Activated CD8-positive, alpha-beta memory T cell treated with anti-CD3 and anti-CD28 coated beads for 1 hour (primary cell): ENCODE results near the gene SERGEF.

Experiments used
- DNase-seq, 2 donors: peaks; one replicate each; pipeline ENCODE4 v3.0.0-alpha.2; 2020; ENCODE audit warnings: low read depth in 1 of 2; ENCODE audit errors: extremely low read depth in 1 of 2

The SERGEF gene

DNA sequence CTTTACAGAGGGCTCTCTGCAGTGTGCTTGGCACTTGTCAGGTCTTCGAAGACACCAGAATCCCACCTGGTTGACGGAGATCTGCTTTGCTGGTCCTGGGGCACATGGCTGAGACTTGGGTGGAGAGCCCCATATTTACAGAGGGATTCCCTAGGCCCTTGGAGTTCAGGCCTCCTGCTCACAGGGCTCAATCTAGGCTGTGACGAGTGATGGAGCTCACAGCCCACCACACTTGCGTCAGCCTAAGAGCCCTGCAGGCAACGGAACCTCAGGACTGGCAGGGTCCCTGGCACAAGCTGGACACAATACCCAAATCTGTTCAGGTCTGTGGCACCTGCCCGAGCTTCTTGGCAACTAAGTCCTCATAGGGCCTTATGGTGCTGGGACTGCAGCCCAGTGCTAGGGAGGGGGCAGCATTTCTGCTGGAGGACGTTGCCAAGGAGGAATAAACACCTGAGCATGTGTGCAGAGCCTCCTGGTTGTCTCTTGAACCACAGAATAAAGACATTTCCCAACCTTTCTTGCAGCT lies 219.1 kb downstream of the SERGEF start:
- no peak for DNase-seq

DNA sequence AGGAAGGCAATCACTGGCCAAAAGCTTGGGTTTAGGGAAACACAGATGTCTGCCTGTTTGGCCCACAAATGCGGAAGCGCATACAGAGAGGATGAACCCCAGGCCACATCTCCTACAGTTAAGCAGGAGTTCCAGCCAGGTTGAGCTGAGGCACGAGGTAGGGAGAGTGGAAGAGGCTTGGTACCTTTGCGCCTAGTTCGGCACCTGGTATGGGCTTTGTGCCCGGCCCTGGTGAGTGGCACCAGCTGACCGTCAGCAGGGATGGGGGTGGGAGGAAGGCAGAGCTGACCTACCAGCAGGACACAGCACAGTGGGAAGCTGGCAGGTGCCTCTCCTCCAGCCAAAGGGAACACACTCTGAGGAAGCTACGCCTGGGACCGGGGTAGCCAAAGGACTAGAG lies 220.7 kb downstream of the SERGEF start:
- no peak for DNase-seq

GRCh38 chr11:17791144-17791543 lies 221.7 kb downstream of the SERGEF start:
- no peak for DNase-seq

GRCh38 chr11:17790453-17790852 lies 222.4 kb downstream of the SERGEF start:
- no peak for DNase-seq

GRCh38 chr11:17788084-17788483 lies 224.8 kb downstream of the SERGEF start:
- no peak for DNase-seq

GRCh38 chr11:17786824-17787525 lies 225.9 kb downstream of the SERGEF start:
- DNase-seq, result no peak

DNA sequence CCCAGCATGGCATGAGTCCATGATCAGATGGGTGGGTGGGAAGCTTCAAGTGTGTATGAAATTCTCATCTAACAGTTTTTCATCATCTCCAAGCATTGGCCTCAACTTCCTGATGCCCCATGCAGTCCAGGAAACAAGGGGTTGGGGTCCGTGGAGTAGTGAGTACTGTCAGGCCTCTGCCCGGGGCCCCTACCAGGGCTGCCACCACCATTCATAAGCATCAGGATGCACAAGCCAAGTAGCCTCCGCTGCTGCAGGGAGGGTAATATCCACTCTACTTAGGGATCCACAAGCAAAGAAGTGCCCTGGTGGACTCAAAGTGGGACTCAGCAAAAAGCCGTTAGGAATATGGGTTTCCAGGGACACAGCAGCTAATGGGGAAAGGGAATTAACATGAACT lies 229.0 kb downstream of the SERGEF start:
- DNase-seq, result no peak

DNA sequence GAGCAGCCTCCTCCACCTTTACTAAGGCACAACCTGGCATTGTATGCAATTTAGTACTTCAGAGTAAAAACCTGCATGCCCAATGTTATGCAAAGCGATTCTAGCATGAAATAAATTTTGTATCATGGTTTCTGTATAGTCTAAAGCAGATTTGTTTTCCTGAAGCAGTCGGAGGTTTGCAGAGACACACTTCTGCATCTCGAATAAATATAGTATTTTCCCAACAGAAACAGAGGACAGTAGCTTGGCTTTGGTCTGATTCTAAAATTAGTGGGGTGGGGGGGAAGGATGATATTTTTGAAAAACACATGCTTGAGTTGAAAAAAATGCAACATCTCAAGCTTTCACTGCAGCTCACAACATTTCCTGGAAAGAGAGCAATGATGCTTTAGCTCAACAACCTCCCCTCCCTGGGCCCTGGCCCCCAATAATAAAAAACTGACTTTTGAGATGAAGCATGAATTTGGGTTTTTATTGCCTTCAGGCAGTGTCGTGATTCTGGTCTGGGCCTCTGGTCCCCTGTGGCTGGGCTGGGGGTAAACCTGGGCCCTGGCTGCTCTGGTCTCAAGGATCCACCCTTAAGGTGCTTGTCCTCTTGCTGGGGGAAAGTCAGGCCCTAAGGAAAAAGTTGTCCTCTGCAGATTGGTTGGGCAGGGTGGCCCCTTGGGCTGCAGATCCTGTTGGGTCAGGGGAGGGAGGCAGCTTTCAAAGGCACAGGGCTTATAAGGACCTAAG lies 230.1 kb downstream of the SERGEF start:
- no peak for DNase-seq

DNA sequence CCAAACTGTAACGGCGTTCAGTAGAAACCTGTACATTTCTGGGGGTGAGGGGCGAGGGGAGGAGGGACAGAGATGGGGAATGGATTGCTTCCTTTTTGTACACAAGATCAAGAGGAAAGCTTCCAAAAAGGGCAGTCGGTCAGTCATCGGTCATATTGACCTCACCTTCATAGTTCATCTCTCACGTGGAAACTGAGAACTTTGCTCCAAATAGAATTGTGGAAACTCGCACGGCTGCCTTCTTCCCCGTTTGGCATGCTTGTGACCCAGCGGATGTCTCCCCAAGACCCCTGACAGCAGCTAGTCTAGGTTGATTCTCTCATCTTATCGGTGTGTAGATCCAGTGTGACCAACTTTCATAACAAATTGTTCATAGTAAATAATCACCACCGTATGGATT lies 230.7 kb downstream of the SERGEF start:
- DNase-seq, result no peak

DNA sequence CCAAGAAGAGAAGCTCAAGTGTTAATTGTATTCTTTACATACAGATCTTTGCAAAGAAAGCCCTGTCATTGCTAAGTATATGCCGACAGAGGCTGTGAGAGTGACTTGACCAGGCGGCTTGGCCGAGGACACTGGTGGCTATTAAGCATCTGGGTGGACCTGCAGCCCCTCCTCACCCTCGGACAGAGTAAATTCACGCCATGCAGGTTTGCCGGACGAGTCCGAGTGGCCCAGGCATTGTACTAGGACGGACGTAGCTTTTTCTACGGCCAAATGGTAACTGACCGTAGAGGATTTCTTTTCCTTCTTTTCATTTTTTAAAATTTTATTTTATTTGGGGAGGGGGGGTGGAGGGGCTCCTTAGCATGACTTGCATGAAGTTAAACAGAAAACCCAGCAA lies 231.2 kb downstream of the SERGEF start:
- DNase-seq, result no peak

DNA sequence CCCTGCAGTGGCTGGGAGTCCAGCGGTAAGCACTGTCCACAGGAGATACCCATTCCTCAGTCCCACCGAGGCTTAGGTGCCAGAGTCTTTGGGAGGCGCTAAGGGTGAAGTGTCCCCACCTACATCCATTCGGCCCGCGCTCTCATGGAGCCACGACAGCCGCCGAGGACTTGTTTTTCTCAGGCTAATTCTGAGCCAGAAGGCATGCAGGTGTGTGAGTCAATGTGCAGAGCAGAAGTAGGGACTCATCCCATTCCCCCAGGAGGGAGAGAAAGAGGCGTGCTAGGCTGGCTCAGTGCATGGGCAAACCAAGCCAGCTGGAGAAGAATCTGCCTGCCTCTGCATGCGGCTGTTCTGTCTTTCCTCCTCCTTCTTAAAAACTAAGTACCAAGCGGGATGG lies 231.6 kb downstream of the SERGEF start:
- no peak for DNase-seq

- DNase-seq, result no peak
Measured at GRCh38 chr11:17780668-17781067, 232.2 kb downstream of the SERGEF start.

- no peak for DNase-seq
Measured at GRCh38 chr11:17779861-17780594, 232.8 kb downstream of the SERGEF start.

DNA sequence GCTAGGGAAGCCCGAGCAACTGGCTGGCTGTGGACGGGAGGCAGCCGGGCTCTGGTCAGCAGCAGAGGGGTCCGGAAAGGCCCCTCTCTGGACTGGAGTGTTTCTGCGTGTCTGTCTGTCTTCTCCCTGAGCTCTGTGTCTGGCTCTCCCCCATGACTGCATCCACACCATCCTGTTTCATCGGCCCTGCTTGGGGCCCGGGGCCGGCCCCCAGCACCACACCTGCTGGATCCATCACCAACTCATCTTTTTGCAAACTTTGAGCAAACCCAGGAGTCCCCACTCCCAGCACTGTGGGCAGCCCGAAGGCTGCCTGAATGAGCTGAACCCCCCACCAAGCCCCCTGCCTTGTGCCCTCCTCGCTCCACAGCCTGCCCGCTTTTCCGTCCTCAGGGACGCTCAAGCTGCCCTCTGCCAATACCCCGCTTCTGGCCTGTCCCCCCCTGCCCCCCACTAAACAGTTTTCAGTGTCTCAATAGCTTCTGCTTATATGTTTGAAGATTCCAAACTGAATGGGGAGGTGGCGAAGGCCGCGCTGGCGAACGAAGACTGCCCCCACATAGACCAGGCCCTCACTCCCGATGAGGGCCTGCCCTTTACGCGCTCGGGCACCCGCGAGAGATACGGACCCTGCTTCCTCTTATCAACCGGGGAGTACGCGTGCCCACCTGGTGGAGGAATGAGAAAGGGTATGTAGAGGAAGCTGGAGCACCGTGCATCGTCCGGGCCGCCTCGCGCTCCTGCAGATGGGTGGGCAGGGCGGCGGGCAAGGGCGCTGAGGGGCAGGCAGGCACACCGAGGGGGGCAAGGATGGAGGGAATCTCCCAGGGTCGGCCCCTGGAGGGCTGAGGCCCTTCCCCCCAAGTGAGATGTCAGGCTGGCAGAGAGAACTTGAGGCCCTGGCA lies 233.6 kb downstream of the SERGEF start:
- DNase-seq, result no peak

DNA sequence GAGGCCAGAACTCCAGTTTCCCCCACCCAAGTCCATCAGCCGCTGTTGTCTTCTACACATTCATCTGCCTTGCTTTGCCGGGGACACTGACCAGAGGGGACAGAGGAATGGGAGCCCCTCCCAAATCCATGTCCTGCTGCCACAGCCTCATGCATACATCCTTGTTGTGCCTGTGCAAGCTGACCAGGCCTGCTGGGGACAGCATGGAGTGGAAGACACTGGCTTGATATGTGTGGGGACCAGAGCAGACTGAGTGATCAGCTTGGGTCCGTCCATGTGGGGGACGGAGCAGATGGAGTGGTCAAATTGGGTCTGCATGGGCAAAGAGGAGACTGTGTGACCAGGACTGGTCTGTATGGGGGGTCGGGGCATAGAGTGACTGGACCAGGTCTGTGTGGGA lies 234.5 kb downstream of the SERGEF start:
- no peak for DNase-seq

DNA sequence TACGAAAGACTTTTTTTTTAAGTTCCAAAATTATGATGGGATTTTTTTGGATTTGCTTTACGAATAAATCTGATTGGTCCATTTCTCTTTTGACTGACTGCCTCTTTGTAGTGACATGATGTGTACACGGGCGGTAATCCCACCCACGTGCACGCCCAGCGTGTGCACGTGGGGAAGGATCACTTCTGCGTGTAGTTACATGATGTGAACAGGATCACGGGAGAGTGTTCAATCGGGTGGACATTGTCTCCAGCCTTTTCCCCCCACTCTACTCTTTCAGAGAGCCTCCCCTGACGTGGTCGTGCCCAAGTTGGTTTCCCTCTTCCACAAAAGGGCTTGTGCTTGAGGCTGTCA lies 235.1 kb downstream of the SERGEF start:
- no peak for DNase-seq

DNA sequence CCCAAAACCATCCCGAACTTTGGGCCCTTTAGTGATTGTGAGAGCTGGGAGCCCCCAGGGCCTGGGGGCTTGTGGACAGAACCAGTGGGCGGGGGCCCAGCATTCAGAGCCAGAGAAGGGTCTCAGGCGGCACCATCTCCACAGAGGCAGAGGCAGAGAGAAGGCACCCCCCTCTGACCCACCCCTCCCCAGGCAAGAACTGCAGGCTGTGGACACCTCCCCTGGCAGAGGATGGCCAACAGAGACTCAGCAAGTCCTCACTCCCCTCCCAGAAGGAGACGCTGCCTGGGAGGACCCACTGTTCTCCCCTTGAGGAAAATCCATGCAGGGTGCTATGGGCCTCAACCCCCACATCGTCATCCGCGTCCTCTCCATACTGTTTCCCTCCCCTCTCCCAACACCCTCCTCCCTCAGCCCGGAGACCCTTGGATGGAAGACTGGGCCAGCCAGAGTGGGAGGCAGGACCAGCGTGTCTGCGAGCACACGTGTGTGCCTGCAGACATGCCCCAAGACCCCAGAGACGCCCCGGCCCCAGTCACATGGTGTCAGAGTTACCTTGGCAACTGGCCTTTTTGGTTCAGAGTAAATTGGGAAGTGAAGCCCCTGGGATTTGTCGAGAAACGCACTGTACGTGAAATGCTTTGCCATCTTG lies 235.6 kb downstream of the SERGEF start:
- no peak for DNase-seq

- no peak for DNase-seq
Measured at GRCh38 chr11:17776212-17776875, 236.5 kb downstream of the SERGEF start.

GRCh38 chr11:17775507-17776211 lies 237.2 kb downstream of the SERGEF start:
- DNase-seq, result no peak
